Femur (tissue), 1 donor: ENCODE results near the gene SDSL.
A peak's percentile ranks its signal among the peaks of the same experiment; 100 is the strongest.

Experiments used
- DNase-seq: peaks from one replicate; pipeline ENCODE4 v3.0.0-alpha.2; 2017

SDSL gene

GRCh38 chr12:113422030-113422885 is at the start of gene SDSL:
Gene SDSL (plus strand): TSS chr12:113422380. CDS start chr12:113427983, 5,603 bp downstream.
- DNase-seq: peak; percentile 67

- no peak for DNase-seq
Measured at GRCh38 chr12:113373440-113373839, 48.7 kb upstream of the SDSL start.

GRCh38 chr12:113373969-113374368 is 48.2 kb upstream of the SDSL start:
- no peak for DNase-seq

GRCh38 chr12:113374823-113375428 is 47.3 kb upstream of the SDSL start:
- no peak for DNase-seq

- no peak for DNase-seq
Measured at GRCh38 chr12:113378291-113378690, 43.9 kb upstream of the SDSL start.

GRCh38 chr12:113381220-113381619 is 41.0 kb upstream of the SDSL start:
- no peak for DNase-seq

- DNase-seq: no peak
Measured at GRCh38 chr12:113382206-113382605, 40.0 kb upstream of the SDSL start.

- no peak for DNase-seq
Measured at GRCh38 chr12:113384778-113385177, 37.4 kb upstream of the SDSL start.

GRCh38 chr12:113385282-113385882 is 36.8 kb upstream of the SDSL start:
- DNase-seq: no peak

- DNase-seq: no peak
Measured at GRCh38 chr12:113386866-113387566, 35.2 kb upstream of the SDSL start.

- DNase-seq: no peak
Measured at GRCh38 chr12:113387631-113388030, 34.5 kb upstream of the SDSL start.

- DNase-seq: no peak
Measured at GRCh38 chr12:113388351-113388750, 33.8 kb upstream of the SDSL start.

- DNase-seq: no peak
Measured at GRCh38 chr12:113390064-113391043, 31.8 kb upstream of the SDSL start.

GRCh38 chr12:113391145-113391544 is 31.0 kb upstream of the SDSL start:
- DNase-seq: no peak

GRCh38 chr12:113391650-113392337 is 30.4 kb upstream of the SDSL start:
- DNase-seq: no peak

GRCh38 chr12:113392520-113392919 is 29.7 kb upstream of the SDSL start:
- DNase-seq: no peak

- DNase-seq: no peak
Measured at GRCh38 chr12:113392988-113393579, 29.1 kb upstream of the SDSL start.

- no peak for DNase-seq
Measured at GRCh38 chr12:113393749-113394148, 28.4 kb upstream of the SDSL start.

GRCh38 chr12:113395119-113395518 is 27.1 kb upstream of the SDSL start:
- DNase-seq: no peak

- no peak for DNase-seq
Measured at GRCh38 chr12:113396200-113396599, 26.0 kb upstream of the SDSL start.
